Activated CD4-positive, CD25-positive, alpha-beta regulatory T cell treated with anti-CD3 and anti-CD28 coated beads, Interleukin-2, amount 50 U/mL, for 72 hours (primary cell): ENCODE measurements around the gene WDR18.

Source experiments
- DNase-seq: peaks from one replicate; pipeline ENCODE4 v3.0.0; 2021

The WDR18 gene

DNA sequence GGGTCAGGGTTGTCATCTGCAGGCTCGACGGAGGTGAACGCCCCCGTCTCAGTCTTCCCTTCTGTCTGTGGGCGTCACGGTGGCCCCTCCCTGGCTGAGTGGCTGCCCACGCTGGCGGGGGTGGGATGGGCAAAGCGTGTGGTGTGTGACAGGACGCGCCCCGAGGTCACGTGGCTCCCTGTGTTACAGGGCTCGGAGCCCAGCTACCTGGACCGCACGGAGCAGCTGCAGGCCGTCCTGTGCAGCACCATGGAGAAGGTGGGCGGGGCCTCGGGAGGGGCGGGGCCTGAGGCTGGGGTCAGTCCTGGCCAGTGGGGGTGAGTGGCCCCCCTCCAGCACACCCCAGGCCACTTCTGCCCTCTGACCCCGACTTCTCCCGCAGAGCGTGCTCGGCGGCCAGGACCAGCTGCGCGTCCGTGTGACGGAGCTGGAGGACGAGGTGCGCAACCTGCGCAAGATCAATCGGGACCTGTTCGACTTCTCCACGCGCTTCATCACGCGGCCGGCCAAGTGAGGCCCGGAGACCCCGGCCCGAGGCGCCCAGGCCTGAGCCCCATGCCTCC lies 9.8 kb downstream of the WDR18 start:
- no peak for DNase-seq

DNA sequence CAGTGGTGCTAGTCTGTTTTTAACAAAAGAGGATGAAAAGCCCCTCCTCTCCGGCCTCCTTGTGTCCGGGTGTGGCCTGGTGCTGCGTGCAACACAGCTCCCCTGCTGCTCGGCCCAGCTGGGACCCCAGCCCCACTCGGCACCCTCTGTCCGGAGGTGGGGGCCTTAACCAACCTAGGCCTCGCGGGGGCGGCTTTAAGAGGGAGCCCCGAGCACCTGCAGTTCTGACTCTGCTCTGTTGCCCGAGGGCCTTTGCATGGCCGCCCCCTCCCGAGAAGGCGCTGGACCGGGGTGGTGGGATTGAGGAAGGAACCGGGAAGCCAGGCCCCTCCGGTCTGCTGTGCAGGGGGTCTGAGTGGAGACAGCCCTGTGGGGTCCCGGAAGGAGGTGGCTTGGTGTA lies 10.4 kb downstream of the WDR18 start:
- DNase-seq: no peak

DNA sequence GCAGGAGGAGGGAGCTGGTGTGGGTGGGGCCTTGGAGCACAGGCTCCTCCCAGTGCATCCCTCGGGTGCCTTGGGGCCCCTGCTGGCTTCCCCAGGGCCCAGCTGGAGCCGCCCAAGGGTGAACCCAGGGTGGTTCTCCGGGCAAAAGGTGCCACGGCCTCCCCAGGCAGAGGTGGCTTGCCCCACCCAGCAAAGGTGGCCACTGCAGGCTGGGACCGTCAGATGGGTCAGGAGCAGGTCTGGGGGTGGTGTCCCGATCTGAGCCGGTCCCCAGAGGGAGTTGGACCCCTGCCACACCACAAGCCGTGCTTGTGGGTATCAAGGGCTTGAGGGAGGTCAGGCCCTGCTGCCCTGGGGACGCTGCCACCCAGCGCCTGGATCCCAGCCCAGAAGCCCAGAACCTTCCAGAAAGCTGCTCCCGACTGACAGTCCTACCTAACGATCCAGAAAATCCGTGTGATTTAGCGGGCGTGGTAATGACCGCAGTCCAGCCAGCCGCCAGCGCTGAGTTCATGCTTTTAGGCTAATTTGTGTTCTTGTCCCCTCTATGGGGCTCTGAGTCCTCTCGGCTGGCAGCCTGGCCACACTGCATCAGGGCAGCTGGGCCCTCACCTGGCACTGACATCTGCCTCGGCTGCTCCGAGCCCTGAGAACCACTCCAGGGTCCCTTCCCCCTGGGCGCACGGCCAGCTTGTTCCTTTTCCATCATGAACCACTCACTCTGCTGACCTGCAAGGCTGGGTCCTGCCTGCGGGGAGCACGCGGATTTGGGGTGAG lies 11.1 kb downstream of the WDR18 start:
- no peak for DNase-seq

DNA sequence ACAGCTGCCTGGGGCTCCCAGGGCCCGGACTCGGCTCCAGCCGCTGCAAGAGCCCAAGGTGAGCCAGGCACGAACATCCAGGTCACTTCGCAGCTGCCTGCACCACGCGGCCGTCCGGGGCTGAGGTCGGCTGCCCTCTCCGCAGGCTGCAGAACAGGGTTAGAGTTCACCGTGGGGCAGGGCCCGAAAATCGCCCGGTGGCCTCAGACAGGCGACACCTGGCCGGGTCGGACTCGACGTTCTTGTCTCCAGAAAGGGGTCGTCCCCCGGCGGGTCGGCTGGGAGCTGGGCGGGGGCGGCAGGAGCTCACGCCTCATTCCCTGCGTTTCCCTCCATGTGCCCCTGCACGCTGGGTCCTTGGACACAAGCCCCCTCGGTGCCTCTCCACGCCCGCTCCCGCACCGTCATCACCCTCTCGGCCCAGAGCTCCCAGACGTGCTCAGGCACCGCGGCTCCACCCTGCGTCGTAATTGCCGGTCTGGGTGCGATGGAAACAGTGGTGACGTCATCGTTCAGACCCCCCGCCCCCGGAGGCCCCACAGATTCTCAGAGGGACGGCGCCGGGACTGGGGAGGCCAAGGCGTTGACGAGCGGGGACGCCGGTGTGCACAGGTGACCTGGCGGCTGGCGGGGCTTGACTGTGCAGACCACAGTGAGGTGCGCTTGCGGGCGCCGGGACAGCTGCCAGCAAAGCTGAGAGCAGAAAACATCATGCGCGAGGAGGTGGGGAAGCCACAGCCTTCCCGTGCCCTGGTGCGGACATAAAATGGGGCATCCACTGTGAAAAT lies 12.1 kb downstream of the WDR18 start:
- peak; percentile 52 for DNase-seq

GRCh38 chr19:998064-998463 lies 13.9 kb downstream of the WDR18 start:
- no peak for DNase-seq

GRCh38 chr19:999379-999719 lies 15.2 kb downstream of the WDR18 start:
- DNase-seq: no peak

GRCh38 chr19:1000095-1000494 lies 15.9 kb downstream of the WDR18 start, which contains the start of gene GRIN3B:
Gene GRIN3B, plus strand, starts transcription at chr19:1000419. Its CDS starts 19 bp downstream, at chr19:1000438.
- DNase-seq: peak; percentile 50

- no peak for DNase-seq
Measured at GRCh38 chr19:1000591-1001537, 16.7 kb downstream of the WDR18 start.

- peak; percentile 84 for DNase-seq
Measured at GRCh38 chr19:1001538-1002166, 17.5 kb downstream of the WDR18 start.

DNA sequence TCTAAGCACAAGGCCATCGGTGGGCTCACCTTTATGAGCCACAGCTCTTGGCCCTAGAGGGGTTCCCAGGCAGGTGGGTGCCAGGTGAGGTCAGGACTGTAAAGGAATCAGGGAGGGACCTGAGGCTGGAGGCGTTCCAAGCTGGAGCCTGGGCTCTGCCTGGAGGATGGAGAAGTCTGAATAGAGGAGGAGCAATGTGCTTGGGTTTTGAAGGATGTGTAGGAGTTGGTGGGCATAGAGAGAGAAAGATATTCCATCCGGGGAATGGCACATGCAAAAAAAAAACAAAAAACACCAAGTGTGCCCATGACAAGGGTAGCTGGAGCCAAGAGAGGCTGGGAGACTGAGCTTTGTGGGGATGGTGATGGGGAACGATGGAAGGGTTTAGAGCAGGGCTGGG lies 18.5 kb downstream of the WDR18 start:
- no peak for DNase-seq

- no peak for DNase-seq
Measured at GRCh38 chr19:1003283-1003682, 19.1 kb downstream of the WDR18 start.

DNA sequence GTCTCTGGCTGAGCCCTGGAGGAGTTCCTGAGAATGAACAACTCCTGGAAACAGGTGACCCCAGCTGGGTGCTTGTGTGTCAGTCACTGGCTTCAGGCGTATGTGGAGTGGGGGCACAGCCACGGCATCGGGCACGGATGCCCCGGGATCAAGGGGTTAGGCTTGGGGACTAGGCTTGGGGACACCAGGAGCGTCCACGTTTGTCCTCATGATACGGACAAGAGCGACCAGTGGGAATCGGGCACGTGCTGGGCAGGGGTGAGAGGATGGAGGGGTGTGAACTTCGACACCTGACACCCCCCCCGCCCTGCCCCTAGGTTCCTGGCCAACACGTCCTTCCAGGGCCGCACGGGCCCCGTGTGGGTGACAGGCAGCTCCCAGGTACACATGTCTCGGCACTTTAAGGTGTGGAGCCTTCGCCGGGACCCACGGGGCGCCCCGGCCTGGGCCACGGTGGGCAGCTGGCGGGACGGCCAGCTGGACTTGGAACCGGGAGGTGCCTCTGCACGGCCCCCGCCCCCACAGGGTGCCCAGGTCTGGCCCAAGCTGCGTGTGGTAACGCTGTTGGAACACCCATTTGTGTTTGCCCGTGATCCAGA lies 20.2 kb downstream of the WDR18 start:
- no peak for DNase-seq

DNA sequence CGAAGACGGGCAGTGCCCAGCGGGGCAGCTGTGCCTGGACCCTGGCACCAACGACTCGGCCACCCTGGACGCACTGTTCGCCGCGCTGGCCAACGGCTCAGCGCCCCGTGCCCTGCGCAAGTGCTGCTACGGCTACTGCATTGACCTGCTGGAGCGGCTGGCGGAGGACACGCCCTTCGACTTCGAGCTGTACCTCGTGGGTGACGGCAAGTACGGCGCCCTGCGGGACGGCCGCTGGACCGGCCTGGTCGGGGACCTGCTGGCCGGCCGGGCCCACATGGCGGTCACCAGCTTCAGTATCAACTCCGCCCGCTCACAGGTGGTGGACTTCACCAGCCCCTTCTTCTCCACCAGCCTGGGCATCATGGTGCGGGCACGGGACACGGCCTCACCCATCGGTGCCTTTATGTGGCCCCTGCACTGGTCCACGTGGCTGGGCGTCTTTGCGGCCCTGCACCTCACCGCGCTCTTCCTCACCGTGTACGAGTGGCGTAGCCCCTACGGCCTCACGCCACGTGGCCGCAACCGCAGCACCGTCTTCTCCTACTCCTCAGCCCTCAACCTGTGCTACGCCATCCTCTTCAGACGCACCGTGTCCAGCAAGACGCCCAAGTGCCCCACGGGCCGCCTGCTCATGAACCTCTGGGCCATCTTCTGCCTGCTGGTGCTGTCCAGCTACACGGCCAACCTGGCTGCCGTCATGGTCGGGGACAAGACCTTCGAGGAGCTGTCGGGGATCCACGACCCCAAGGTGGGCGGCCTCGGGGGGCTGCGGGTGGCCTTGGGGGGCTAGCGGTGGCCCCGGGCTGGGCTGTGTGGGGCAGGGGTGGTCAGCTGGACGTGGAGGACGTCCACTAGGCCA lies 20.9 kb downstream of the WDR18 start:
- DNase-seq: no peak

DNA sequence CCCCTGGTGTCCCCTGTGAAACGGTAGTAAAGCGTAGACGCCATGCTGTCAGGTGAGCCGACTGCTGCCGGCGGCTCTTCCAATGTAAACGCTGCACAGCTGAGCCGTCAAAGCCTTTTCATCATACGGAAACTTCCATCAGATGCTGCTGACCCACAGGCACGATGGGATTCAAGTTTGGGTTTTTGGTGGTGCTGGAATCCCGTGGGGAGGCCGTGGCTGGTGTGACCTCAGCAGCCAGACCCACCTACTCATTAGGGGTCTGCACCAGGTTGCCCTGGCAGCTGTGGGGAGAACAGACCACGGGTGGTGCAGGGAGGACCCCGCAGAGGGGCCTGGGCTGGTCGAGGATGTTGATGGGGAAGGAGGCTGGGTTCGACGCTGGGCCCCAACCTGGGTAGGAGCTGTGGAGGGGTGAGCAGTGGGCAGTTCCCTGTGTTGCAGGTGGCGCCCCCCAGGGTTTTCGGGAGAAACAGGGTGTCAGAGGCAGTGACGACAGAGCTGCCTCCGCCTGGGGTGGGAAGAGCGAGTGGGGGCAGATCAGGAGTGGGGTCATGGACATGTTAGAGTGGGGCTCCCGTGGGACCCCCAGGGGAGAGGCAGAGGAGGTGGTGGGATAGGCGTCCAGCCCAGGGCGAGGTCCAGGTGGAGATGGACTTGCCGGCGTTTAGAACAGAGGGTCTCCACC lies 22.7 kb downstream of the WDR18 start:
- no peak for DNase-seq

DNA sequence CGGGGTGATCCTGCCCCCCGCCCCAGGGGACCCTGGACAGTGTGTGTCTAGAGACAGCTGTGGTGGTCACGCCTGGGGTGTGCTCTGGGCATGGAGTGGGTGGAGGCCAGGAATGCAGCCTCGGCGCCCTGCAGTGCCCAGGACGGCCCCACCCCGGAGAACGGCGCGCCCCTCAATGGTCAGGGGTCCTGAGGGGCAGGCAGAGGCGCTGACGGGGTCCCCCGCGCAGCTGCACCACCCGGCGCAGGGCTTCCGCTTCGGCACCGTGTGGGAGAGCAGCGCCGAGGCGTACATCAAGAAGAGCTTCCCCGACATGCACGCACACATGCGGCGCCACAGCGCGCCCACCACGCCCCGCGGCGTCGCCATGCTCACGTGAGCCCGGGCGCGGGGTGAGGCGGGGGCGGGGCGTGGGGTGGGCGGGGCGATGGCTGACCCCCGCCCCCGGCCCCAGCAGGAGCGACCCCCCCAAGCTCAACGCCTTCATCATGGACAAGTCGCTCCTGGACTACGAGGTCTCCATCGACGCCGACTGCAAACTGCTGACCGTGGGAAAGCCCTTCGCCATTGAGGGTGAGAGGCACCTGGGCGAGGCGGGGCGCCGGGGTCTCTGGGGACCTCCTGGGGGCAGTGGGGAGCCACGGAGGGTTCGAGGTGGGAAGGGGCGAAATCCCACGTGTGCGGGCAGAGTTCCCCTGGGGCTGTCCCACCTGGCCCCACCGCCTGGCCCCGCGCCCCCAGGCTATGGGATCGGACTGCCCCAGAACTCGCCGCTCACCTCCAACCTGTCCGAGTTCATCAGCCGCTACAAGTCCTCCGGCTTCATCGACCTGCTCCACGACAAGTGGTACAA lies 23.5 kb downstream of the WDR18 start:
- no peak for DNase-seq

DNA sequence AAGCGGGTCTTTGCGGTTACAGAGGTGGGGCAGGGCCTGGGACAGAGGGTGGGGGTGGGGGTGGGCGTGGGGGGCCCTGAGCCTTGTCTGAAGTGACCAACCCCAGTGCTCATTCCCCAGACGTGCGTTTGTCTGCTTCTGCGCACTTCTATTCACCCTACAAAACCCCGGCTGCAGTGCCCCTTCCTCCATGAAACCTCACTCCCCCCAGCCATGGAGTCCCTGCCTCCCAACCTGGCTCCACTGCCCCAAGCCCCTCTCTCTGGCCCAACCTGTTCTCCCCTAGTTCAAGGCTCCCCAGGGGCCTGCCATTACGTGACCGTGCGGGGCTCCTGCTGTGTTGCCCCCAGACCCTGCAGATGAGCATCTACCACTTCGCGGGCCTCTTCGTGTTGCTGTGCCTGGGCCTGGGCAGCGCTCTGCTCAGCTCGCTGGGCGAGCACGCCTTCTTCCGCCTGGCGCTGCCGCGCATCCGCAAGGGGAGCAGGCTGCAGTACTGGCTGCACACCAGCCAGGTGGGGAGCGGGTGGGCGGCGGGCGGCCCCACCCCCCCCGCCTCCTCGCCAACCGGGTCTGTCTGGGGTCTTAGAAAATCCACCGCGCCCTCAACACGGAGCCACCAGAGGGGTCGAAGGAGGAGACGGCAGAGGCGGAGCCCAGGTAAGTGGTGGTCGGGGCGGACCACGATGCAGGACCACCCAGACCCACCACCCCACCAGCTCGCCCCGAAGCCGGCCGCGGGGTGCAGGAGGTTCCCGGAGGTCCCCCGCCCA lies 24.3 kb downstream of the WDR18 start:
- no peak for DNase-seq

- DNase-seq: no peak
Measured at GRCh38 chr19:1009041-1009980, 25.2 kb downstream of the WDR18 start.
